NCI-H2029 (cell line): ENCODE data around the gene CLBA1.

Source experiments
- DNase-seq: peaks from one replicate; lab custom pipeline; 2025; lab: John Stamatoyannopoulos, UW

Gene CLBA1

GRCh38 chr14:105005329-105005928, 19.8 kb downstream of the CLBA1 start:
- DNase-seq = no peak

- no peak for DNase-seq
Measured at GRCh38 chr14:105005929-105006830, 20.6 kb downstream of the CLBA1 start.

GRCh38 chr14:105006831-105007592, 21.4 kb downstream of the CLBA1 start:
- DNase-seq = no peak

- DNase-seq = no peak
Measured at GRCh38 chr14:105007593-105008264, 22.1 kb downstream of the CLBA1 start.

GRCh38 chr14:105010106-105010505, 24.5 kb downstream of the CLBA1 start:
- no peak for DNase-seq

- DNase-seq = no peak
Measured at GRCh38 chr14:105010891-105011291, 25.3 kb downstream of the CLBA1 start.

- DNase-seq = no peak
Measured at GRCh38 chr14:105011312-105011990, 25.9 kb downstream of the CLBA1 start.

GRCh38 chr14:105012171-105012985, 26.8 kb downstream of the CLBA1 start:
- DNase-seq = no peak

GRCh38 chr14:105013150-105013785, 27.7 kb downstream of the CLBA1 start:
- DNase-seq = peak; percentile 7

GRCh38 chr14:105014032-105014431, 28.4 kb downstream of the CLBA1 start:
- DNase-seq = no peak

- no peak for DNase-seq
Measured at GRCh38 chr14:105014631-105015030, 29.0 kb downstream of the CLBA1 start.

GRCh38 chr14:105015242-105015641, 29.7 kb downstream of the CLBA1 start:
- DNase-seq = no peak

GRCh38 chr14:105015905-105016304, 30.3 kb downstream of the CLBA1 start:
- DNase-seq = no peak

- no peak for DNase-seq
Measured at GRCh38 chr14:105018414-105018813, 32.8 kb downstream of the CLBA1 start.

- DNase-seq = no peak
Measured at GRCh38 chr14:105019861-105020814, 34.5 kb downstream of the CLBA1 start.

- DNase-seq = peak; percentile 83
Measured at GRCh38 chr14:105020815-105021655, 35.4 kb downstream of the CLBA1 start, which contains the start of gene CDCA4. Gene CDCA4 (minus strand): TSS chr14:105021083. CDS start chr14:105011929, 9,154 bp downstream.

- no peak for DNase-seq
Measured at GRCh38 chr14:105021656-105022275, 36.2 kb downstream of the CLBA1 start.
